Bronchial epithelial cell (primary cell): Measurements from ENCODE around the gene MRPS27. TPM values are rescaled to one million over a fixed set of nuclear protein-coding genes. Genes with fewer than 3 reads are reported as not detected.
"Not testable (repeated sequence)": the region's sequence is repeated elsewhere in the genome, so short reads cannot be mapped to it uniquely, and the experiment has no call there.

Experiments
- DNase-seq: peaks from one replicate; pipeline ENCODE4 v3.0.0-alpha.2; 2010; ENCODE audit warnings: low read depth
- FAIRE-seq: peaks from 2 replicates; lab custom pipeline; 2011; peaks lifted over from hg19 to GRCh38; lab: Jason Lieb, UNC
- H3K27me3 ChIP-seq: 2 replicates; pipeline ENCODE4 v1.5.1; 2011; ENCODE audit warnings: low read length; ENCODE audit not compliant: control insufficient read depth, insufficient read depth
- H3K36me3 ChIP-seq: 2 replicates; pipeline ENCODE4 v1.5.1; 2011; ENCODE audit warnings: low read length; ENCODE audit not compliant: control insufficient read depth, insufficient read depth
- H3K4me3 ChIP-seq: 2 replicates; pipeline ENCODE4 v1.5.1; 2011; ENCODE audit warnings: mild to moderate bottlenecking, low read depth, low read length, control low read depth
- total RNA-seq: library from RNA; depleted of rRNA; stranded (reverse); fragments of >200 nt; gene quantifications from 2 replicates; pipeline ENCODE4 v1.2.1, GENCODE V29; 2014
- TF ChIP-seq, protein P1 (sequence below): IDR thresholded peaks from 2 replicates; pipeline ENCODE4 v1.5.1; 2011; ENCODE audit warnings: mild to moderate bottlenecking, moderate library complexity, low read length, control low read depth, inconsistent platforms; ENCODE audit not compliant: insufficient read depth, severe bottlenecking

The MRPS27 gene
- total RNA-seq, 1 donor from 2014 or later: 53.4 TPM

- DNase-seq (no peak), FAIRE-seq (peak; percentile 7)
- Histone ChIP-seq H3K27me3 (no peaks in the 10 kb centered on the region), H3K4me3 (no peak overlapping the region), H3K36me3 (peaks cover 8% of the 10 kb centered on the region)
- TF ChIP-seq, protein P1, sequence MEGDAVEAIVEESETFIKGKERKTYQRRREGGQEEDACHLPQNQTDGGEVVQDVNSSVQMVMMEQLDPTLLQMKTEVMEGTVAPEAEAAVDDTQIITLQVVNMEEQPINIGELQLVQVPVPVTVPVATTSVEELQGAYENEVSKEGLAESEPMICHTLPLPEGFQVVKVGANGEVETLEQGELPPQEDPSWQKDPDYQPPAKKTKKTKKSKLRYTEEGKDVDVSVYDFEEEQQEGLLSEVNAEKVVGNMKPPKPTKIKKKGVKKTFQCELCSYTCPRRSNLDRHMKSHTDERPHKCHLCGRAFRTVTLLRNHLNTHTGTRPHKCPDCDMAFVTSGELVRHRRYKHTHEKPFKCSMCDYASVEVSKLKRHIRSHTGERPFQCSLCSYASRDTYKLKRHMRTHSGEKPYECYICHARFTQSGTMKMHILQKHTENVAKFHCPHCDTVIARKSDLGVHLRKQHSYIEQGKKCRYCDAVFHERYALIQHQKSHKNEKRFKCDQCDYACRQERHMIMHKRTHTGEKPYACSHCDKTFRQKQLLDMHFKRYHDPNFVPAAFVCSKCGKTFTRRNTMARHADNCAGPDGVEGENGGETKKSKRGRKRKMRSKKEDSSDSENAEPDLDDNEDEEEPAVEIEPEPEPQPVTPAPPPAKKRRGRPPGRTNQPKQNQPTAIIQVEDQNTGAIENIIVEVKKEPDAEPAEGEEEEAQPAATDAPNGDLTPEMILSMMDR: no peak
Measured at GRCh38 chr5:72325566-72326305, 5.7 kb upstream of the MRPS27 start.

DNA sequence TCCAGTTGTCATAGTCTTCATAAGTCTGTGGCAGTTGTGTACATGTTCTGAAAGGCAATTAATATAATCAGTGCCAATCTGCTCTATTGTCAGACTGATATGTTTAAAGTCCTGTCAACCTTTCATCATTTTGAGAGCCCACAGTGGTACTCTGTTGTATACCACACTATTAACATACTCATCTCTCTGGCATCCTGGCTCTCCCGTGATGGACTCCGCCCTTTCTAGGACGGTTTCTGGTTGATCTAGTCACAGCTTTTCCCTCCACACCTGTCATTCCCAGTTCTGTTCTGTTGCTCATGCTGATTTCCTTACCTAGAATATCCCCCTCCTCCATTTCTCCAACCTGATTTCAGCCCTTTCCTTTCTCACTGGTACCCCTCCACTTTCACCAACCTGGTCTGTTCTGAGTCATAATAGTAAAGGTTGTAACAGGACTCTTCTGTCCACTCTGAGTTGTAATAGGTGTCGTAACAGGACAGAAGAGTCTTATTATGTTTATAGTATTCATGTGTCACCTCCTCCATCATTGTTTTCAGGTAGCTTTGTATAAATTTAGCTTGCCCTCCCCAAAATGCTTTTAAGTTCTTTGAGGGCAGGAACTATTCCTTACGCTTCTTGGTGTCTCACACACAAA is 4.3 kb upstream of the MRPS27 start:
- TF ChIP-seq, protein P1: no peak
- DNase-seq: peak; percentile 73
- no peak for FAIRE-seq
- H3K27me3 ChIP-seq: no peaks in the 10 kb centered on the region
- H3K36me3 ChIP-seq: peaks cover 8% of the 10 kb centered on the region
- H3K4me3 ChIP-seq: no peak overlapping the region

DNA sequence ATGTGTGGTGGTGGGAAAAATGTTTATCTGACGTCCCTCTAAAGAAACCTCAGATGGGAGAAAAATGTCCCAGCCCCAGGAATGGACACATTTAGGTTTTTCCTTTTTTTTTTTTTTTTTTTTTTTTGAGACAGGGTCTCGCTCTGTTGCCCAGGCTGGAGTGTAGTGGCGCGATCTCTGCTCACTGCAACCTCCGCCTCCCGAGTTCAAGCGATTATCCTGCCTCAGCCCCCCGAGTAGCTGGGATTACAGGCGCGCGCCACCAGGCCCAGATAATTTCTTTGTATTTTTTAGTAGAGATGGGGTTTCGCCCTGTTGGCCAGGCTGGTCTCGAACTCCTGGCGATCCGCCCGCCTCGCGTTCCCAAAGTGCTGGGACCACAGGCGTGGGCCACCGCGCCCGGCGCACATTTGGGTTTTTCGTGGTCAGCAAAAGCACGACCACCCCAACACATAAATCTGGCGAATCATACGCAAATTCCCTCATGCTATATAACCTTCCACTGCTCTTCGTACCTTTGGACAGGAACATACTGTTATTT is 535 bp downstream of the MRPS27 start:
- peak overlapping the region; percentile 73 for H3K4me3 ChIP-seq
- FAIRE-seq, H3K27me3 ChIP-seq, H3K36me3 ChIP-seq, DNase-seq: not testable (repeated sequence)

DNA sequence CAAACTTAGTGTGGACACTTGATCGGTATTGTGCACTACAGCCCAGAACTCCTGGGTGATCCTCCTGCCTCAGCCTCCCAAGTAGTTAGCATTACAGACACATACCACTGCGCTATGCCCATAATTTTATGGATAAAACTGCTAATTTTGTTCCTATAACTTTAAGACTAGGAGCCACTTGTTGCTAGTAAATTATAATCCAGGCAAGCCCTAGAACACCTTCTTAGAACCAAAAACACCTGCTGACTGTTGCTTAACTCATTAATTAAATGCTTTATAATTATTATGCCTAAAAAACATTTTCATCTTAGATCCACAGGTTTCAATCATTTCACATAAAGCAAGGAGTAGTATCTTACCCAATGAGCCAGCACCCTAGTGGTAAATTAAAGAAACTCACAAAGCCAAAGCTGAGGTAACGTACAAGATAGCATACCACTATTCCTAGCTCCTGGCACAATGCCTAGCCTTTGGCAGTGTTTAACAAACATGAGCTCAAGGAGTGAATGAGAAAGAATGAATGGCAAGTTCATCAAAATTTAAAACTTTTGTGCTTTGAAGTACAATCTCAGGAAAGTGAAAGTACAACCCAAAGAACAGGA is 5.4 kb downstream of the MRPS27 start:
- Histone ChIP-seq H3K36me3 (no peaks in the 10 kb centered on the region), H3K4me3 (no peak overlapping the region), H3K27me3 (no peaks in the 10 kb centered on the region)
- TF ChIP-seq, protein P1: peak; percentile 17
- peak; percentile 57 for DNase-seq
- no peak for FAIRE-seq

- Histone ChIP-seq H3K4me3 (no peak overlapping the region), H3K27me3 (no peaks in the 10 kb centered on the region), H3K36me3 (no peaks in the 10 kb centered on the region)
- no peak for FAIRE-seq
- TF ChIP-seq, protein P1: no peak
- no peak for DNase-seq
Measured at GRCh38 chr5:72313141-72313540, 6.9 kb downstream of the MRPS27 start.

GRCh38 chr5:72308853-72309191 is 11.2 kb downstream of the MRPS27 start:
- Histone ChIP-seq H3K36me3 (no peaks in the 10 kb centered on the region), H3K4me3 (no peak overlapping the region), H3K27me3 (no peaks in the 10 kb centered on the region)
- TF ChIP-seq, protein P1: no peak
- DNase-seq (no peak), FAIRE-seq (no peak)
